ENCODE data around the gene RAB2B.

RAB2B gene

DNA sequence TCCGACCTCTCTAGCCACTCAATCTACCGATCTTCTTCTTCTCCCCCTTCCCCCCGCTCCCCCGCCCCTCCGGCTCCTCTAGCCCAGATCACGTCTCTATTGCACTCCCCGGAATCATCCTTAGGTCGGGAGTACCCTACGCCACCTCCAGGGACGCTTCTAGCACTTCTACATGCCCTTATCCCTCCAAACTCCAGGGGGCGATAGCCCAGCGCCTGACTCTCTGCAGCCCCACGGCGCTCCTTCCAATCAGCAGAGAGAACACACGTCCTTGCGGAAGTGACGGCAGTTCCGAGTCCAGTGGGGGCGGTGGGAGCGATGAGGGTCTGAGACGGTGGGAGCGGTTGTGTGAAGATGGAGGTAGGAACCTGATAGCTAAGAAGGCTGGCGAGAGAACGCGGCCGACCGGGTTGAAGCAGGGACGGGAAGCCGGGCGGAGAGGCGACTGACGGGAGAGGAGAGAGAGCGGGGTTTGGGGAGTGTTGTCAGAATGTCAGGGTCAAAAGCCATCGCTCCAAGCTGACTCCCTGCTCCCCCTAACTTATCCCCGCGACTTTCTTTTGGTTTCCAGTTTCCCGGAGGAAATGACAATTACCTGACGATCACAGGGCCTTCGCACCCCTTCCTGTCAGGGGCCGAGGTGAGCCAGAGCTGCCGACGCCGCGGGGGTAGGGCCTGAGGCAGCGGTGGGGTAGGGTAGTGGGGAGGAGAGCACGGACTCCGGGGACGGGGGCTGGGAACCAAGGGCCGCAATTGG lies at the start of gene RAB2B, which contains the start of gene TOX4:
TSS of gene RAB2B (minus strand) at position 35 of the 757 bp plus-strand sequence. CDS start 87 bp downstream, outside the sequence.
TSS of gene TOX4 (plus strand) at position 271 of the 757 bp plus-strand sequence. CDS start at position 355, 84 bp downstream.
- DNase-seq (ENCODE audit: low spot score), result peak; percentile 97

- no peak for DNase-seq (ENCODE audit: low spot score)
Observed at GRCh38 chr14:21525962-21526671, 49.4 kb upstream of the RAB2B start, which contains the start of gene SALL2. TSS of gene SALL2 (minus strand) at chr14:21526346. CDS start at chr14:21526127, 219 bp downstream.

DNA sequence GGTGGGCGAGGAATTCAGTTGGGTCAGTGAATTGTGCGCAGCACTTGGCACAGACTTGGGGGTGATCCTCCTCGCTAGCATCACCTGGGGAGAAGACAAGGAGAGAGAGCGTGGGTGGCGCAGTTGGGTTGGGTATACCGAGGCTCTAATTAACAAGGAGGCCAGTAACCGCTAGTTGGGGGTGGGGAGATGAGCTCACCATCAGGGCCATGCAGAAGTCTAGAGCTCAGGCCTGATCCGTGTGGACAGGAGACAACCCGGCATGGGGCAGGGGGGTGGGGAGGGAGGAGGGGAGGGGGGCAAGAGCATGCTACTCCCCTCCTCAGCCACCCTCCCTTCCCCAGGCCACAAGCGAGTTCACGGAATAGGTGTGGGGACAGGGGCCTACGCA lies 48.8 kb upstream of the RAB2B start:
- no peak for DNase-seq (ENCODE audit: low spot score)

DNA sequence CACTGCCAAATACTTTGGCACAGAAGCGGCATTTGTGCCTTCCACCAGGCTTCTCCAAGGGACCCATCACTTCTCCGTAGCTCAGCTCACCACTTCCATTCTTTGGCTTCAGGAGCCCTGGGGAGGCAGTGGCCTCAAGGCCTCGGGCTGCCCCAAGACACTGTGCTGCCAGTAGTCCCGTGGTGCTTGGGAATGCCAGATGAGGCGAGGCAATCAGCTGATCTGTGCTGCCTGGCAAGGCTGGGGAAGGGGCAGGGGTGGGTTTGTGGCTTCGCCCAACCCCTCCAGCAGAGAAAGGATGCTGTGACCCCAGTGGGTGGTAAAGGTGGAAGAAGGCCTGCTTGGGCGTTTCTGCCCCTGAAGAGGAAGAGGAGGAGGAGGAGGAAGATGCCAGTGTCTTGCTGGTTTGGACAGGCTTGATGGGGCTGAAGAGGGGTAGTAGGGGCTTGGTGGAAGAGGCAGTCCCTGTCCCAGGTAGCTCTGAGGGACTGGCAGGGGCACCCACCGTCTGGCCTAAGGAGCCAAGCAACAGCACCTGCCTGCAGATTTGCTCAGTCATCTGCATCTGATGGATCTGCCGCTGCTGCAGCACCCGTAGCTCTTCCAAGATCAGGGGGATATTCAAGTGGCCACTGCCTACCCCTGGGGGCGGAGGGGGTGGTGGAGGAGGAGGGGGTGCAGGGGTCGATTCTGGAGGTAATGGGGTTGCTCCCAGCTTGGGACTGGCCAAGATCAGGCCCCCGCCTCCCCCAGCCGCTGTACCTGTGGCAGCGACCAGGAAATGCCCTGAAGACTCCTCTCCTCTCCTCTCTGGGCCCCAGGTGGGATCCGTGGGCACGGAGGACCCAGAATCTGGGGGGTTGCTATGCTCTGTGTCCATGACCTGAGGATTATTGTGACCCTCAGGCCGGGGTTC lies 48.1 kb upstream of the RAB2B start:
- no peak for DNase-seq (ENCODE audit: low spot score)

DNA sequence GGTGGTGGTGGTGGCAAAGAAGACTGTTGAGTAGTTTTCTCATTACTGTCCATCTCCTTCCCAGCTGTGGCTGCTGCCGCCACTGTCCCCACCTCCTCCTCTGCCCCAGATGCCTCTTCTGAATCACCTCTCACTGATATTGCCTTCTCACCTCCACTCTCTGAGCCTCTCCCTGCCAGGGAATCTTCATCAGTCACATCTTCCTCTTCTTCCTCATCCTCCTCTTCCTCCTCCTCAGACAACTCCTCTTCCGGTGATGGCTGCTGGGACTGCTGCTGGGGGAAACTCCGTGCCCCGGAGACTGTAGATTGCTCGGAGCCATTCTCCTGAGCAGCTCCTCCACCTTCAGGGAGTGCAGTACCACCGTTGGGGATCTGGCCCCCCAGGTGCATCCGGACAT lies 46.4 kb upstream of the RAB2B start:
- no peak for DNase-seq (ENCODE audit: low spot score)

- no peak for DNase-seq (ENCODE audit: low spot score)
Observed at GRCh38 chr14:21521501-21521900, 44.7 kb upstream of the RAB2B start.

- DNase-seq (ENCODE audit: low spot score), result no peak
Observed at GRCh38 chr14:21520767-21521166, 44.0 kb upstream of the RAB2B start.

GRCh38 chr14:21518725-21519124 lies 42.0 kb upstream of the RAB2B start:
- DNase-seq (ENCODE audit: low spot score), result no peak

- no peak for DNase-seq (ENCODE audit: low spot score)
Observed at GRCh38 chr14:21514341-21514740, 37.6 kb upstream of the RAB2B start.

DNA sequence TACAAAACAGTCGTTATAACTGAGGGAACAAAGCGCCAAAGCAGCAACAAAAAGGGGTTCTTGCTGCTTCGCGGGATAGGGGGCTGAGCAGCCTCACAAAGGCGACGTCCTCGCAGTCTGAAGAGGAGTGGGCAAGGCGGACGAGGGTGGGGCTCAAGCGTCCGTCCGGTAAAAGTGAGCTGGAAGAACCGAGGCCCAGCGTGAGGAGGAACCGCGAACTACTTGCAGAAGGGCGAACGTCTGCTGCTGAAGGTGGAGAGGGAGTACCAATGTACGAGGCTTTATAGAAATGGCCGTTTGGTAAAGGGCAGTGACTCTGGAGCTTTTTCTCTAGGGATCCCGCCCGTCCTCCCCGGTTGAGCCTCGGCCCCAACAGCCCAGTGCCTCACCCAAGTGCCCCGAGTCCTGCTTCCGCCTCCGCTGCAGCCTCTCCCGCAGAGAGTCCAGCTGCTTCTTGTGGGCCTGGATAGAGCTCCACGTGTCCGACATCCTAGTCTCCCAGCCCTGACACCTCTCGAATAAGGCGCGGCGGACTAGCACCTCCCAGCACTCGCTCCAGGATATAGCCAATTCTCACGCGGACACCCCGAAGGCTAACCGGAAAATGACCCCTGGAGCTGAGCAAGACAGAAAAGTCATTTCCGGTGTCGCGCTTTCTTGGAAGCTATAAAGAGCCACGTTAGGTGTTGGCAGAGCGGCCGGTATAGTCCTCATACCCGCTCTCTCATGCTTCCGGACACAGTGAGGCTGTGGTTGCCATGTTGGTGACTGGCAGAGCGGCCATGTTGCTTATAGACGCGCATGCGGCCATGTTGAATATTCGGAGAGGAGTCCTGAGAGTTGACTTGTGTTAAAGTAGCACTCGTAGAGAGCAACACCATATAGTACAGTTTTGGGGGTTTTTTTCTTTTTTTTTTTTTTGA lies 34.2 kb upstream of the RAB2B start, which contains the start of gene METTL3:
TSS of gene METTL3 (minus strand) at position 606 of the 923 bp plus-strand sequence. CDS start at position 489, 117 bp downstream.
- peak; percentile 97 for DNase-seq (ENCODE audit: low spot score)

- no peak for DNase-seq (ENCODE audit: low spot score)
Observed at GRCh38 chr14:21509432-21510143, 32.8 kb upstream of the RAB2B start.

GRCh38 chr14:21506557-21506956 lies 29.8 kb upstream of the RAB2B start:
- DNase-seq (ENCODE audit: low spot score), result no peak

GRCh38 chr14:21505012-21505553 lies 28.3 kb upstream of the RAB2B start:
- no peak for DNase-seq (ENCODE audit: low spot score)

- no peak for DNase-seq (ENCODE audit: low spot score)
Observed at GRCh38 chr14:21503376-21503775, 26.6 kb upstream of the RAB2B start.

DNA sequence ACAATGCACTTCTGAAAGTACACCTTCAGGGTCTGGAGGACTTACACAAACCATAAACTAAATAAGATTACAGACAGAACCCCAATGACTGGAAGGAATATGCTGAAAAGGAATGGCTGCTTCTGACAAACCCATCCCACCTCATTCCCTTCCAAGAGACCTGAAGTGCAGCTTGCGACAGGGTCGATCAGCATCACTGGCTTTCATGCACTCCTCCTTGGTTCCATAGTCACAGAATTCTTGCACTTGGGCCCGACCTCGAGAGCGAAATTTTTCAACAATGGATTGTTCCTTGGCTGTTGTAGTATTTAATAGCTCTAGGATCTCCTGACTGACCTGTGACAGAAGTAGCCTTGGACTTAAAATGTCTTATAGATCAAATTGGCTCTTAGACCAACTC lies 24.8 kb upstream of the RAB2B start:
- DNase-seq (ENCODE audit: low spot score), result no peak

- peak; percentile 65 for DNase-seq (ENCODE audit: low spot score)
Observed at GRCh38 chr14:21498540-21499526, 22.1 kb upstream of the RAB2B start.

- DNase-seq (ENCODE audit: low spot score), result no peak
Observed at GRCh38 chr14:21496453-21496852, 19.7 kb upstream of the RAB2B start.

DNA sequence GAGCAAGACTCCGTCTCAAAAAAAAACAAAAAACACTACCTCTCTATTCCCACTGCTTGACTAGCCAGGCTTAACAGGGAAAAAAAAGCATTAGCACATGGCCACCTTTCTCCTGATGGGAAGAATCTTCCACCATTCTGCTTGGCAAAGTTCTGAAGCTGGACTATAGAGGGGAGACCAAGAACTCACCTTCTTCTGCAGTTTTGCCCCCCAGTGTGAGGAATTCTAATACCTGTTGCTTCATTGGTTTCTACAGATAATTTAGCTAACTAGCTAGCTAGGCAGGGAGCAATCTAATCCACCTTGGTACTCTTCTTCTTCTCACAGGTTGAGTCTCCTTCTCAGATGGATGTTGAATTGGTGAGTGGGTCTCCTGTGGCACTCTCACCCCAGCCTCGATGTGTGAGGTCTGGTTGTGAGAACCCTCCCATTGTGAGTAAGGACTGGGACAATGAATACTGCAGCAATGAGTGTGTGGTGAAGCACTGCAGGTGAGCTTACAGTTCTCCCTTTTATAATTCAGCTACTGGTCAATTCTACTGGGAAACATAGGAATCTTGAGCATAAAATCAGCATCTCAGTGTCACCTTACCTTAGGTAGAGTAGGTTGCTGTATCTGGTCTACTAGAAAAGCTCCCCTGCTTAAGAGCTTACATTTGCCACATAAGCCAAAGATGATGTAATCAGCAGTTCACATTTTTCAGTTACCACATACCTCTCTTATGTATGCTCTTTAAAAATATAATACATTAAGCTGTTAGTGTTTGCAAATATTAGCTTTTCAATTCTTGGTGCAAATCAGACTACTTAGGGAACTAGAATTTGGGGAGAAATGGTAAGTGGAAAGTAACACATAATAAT lies 18.4 kb upstream of the RAB2B start:
- DNase-seq (ENCODE audit: low spot score), result no peak
